Naive thymus-derived CD4-positive, alpha-beta T cell (primary cell): ENCODE measurements around the gene NAA40. TPM values are rescaled to one million over a fixed set of nuclear protein-coding genes. Genes with fewer than 3 reads are reported as not detected.
A peak's percentile ranks its signal among the peaks of the same experiment; 100 is the strongest.

Source experiments
- ATAC-seq: fragments of 150-1000 bp; cut with Tn5 transposase; 2 replicates; pipeline ENCODE4 v1.10.0; 2021; ENCODE audit warnings: mild to moderate bottlenecking, moderate library complexity
- CTCF ChIA-PET: fragments of 350-600 bp; sonication (Branson Sonifier 250); formaldehyde crosslinking; loops from one replicate; lab custom pipeline; 2021; ENCODE audit warnings: antibody characterized with exemption; lab: Charles Lee
- POLR2A ChIA-PET: fragments of 350-600 bp; sonication (Branson Sonifier 250); formaldehyde crosslinking; loops from one replicate; lab custom pipeline; 2021; ENCODE audit warnings: antibody characterized with exemption, inconsistent platforms; lab: Charles Lee
- DNase-seq, 9 donors: peaks; one replicate each; pipeline versions ENCODE4 v3.0.0 to v3.0.0-alpha.2; 2020 to 2022; ENCODE audit warnings: mixed read lengths in 1 of 9
- H3K27ac ChIP-seq: one replicate; pipeline ENCODE4 v1.7.0; 2013; ENCODE audit warnings: mild to moderate bottlenecking, low read depth, low read length, moderate library complexity
- H3K27me3 ChIP-seq, 2 donors: one replicate each; pipeline ENCODE4 v1.7.0; 2013; ENCODE audit warnings: low read length in 2 of 2, mild to moderate bottlenecking in 2 of 2, moderate library complexity in 2 of 2; ENCODE audit not compliant: control insufficient read depth in 2 of 2, insufficient read depth in 2 of 2
- H3K36me3 ChIP-seq, 3 experiments: 1 replicate in 2 of 3; 2 replicates in 1 of 3; pipeline ENCODE4 v1.7.0; 2013; ENCODE audit warnings: low read length in 3 of 3, mild to moderate bottlenecking in 3 of 3, moderate library complexity in 1 of 3; ENCODE audit not compliant: insufficient read depth in 3 of 3, control insufficient read depth in 2 of 3
- H3K4me1 ChIP-seq, 2 donors: one replicate each; pipeline ENCODE4 v1.7.0; 2013; ENCODE audit warnings: low read length in 2 of 2, mild to moderate bottlenecking in 2 of 2, moderate library complexity in 1 of 2; ENCODE audit not compliant: control insufficient read depth in 2 of 2, insufficient read depth in 2 of 2
- H3K4me3 ChIP-seq: 2 replicates; pipeline ENCODE4 v1.7.0; 2013; ENCODE audit warnings: mild to moderate bottlenecking, low read length
- H3K9me3 ChIP-seq, 3 experiments: 1 replicate in 2 of 3; 2 replicates in 1 of 3; pipeline ENCODE4 v1.7.0; 2013; ENCODE audit warnings: low read length in 3 of 3; ENCODE audit not compliant: control insufficient read depth in 2 of 3
- H3K27ac Mint-ChIP-seq, 9 donors: one replicate each; pipeline ENCODE4 v1.8.0; 2020 to 2022; ENCODE audit warnings: mixed read lengths in 9 of 9, mild to moderate bottlenecking in 8 of 9, moderate library complexity in 5 of 9, inconsistent platforms in 2 of 9
- H3K27me3 Mint-ChIP-seq, 5 donors: one replicate each; pipeline ENCODE4 v1.8.0; 2021 to 2022; ENCODE audit warnings: mixed read lengths in 5 of 5, mild to moderate bottlenecking in 1 of 5
- H3K36me3 Mint-ChIP-seq, 5 donors: one replicate each; pipeline ENCODE4 v1.8.0; 2020 to 2022; ENCODE audit warnings: mixed read lengths in 5 of 5, mild to moderate bottlenecking in 3 of 5, inconsistent platforms in 1 of 5
- H3K4me1 Mint-ChIP-seq, 7 donors: one replicate each; pipeline ENCODE4 v1.8.0; 2020 to 2022; ENCODE audit warnings: mixed read lengths in 7 of 7, mild to moderate bottlenecking in 3 of 7, inconsistent platforms in 1 of 7
- H3K4me3 Mint-ChIP-seq, 10 donors: one replicate each; pipeline ENCODE4 v1.8.0; 2020 to 2022; ENCODE audit warnings: mild to moderate bottlenecking in 10 of 10, mixed read lengths in 10 of 10, moderate library complexity in 6 of 10, inconsistent platforms in 2 of 10
- H3K9me3 Mint-ChIP-seq, 11 donors: one replicate each; pipeline ENCODE4 v1.8.0; 2020 to 2022; ENCODE audit warnings: mixed read lengths in 11 of 11, mild to moderate bottlenecking in 4 of 11, inconsistent platforms in 1 of 11, moderate library complexity in 1 of 11
- intact Hi-C, 2 donors: fragments of 100-400 bp; cut with micrococcal nuclease; formaldehyde crosslinking; loops; one replicate each; pipeline ENCODE4 v1.15.1; 2023
- polyA plus RNA-seq, 2 donors: library from polyadenylated mRNA; unstranded; fragments of 300-500 nt; fragmentation: Illumina TruSeq; gene quantifications; one replicate each; pipeline ENCODE4 v1.2.3, GENCODE V29; 2021
- total RNA-seq, 6 experiments: library from RNA in 5 of 6; stranded (reverse) in 5 of 6; gene quantifications; 1 replicate in 5 of 6; 2 replicates in 1 of 6; pipeline ENCODE4 v1.2.3 and lab custom pipeline; 2021 to 2026

The NAA40 gene
- total and polyA plus RNA-seq, 7 experiments from 2014 or later = 5.1 to 39.8 (median 24.4) TPM

GRCh38 chr11:63997801-63998337 lies 59.1 kb downstream of the NAA40 start:
- peak overlapping the region in 1 of 10 donors; percentile 76 for H3K4me3 Mint-ChIP-seq
- CTCF ChIA-PET = interaction anchor here (0.5 kb wide), 1 partner anchor 191 kb away, joined by 4 read pairs; no protein-coding TSS in a partner anchor
- H3K9me3 Mint-ChIP-seq = no peaks in the 10 kb centered on the region
- peaks cover 3 to 36% (median 9%) of the 10 kb centered on the region in 5 donors for H3K36me3 Mint-ChIP-seq
- Histone ChIP-seq H3K27me3 (no peaks in the 10 kb centered on the region), H3K36me3 (peaks cover 5 to 59% (median 8%) of the 10 kb centered on the region in 3 experiments), H3K4me3 (no peak overlapping the region), H3K9me3 (no peaks in the 10 kb centered on the region), H3K4me1 (peaks cover 8 to 15% of the 10 kb centered on the region in 2 donors), H3K27ac (no peak overlapping the region)
- H3K4me1 Mint-ChIP-seq = peaks cover 3 to 27% (median 12%) of the 10 kb centered on the region in 7 donors
- ATAC-seq (no peak), DNase-seq (no peak)
- intact Hi-C loops = no loop called here
- POLR2A ChIA-PET = interaction anchor here (0.8 kb wide), 1 partner anchor 55 kb away, joined by 6 read pairs; no protein-coding TSS in a partner anchor
- H3K27me3 Mint-ChIP-seq = peaks cover 0 to 3% (median 0%) of the 10 kb centered on the region in 5 donors
- H3K27ac Mint-ChIP-seq = no peak overlapping the region

GRCh38 chr11:63998558-63999348 lies 60.0 kb downstream of the NAA40 start:
- intact Hi-C loops = no loop called here
- no peak overlapping the region for H3K27ac Mint-ChIP-seq
- peaks cover 0 to 3% (median 0%) of the 10 kb centered on the region in 5 donors for H3K27me3 Mint-ChIP-seq
- no peaks in the 10 kb centered on the region for H3K27me3 ChIP-seq
- POLR2A ChIA-PET = no interaction called here
- no peaks in the 10 kb centered on the region for H3K9me3 Mint-ChIP-seq
- H3K36me3 Mint-ChIP-seq = peaks cover 0 to 28% (median 9%) of the 10 kb centered on the region in 5 donors
- H3K4me1 ChIP-seq = peaks cover 8 to 15% of the 10 kb centered on the region in 2 donors
- peak; percentile 28 for ATAC-seq
- peaks cover 0 to 22% (median 9%) of the 10 kb centered on the region in 7 donors for H3K4me1 Mint-ChIP-seq
- no peaks in the 10 kb centered on the region for H3K9me3 ChIP-seq
- peak overlapping the region in 4 of 10 donors; percentile 14 to 76 (median 41) for H3K4me3 Mint-ChIP-seq
- peaks cover 5 to 53% (median 8%) of the 10 kb centered on the region in 3 experiments for H3K36me3 ChIP-seq
- CTCF ChIA-PET = interaction anchor here (1.0 to 4.2 kb wide), 4 partner anchors 34 to 162 kb away, joined by 3 to 25 read pairs (median 6); no protein-coding TSS in a partner anchor
- no peak overlapping the region for H3K4me3 ChIP-seq
- H3K27ac ChIP-seq = no peak overlapping the region
- peak in 1 of 9 donors; percentile 28 for DNase-seq

- Histone ChIP-seq H3K4me3 (peak overlapping the region; percentile 20), H3K27ac (no peak overlapping the region), H3K9me3 (no peaks in the 10 kb centered on the region), H3K27me3 (no peaks in the 10 kb centered on the region), H3K4me1 (peaks cover 8 to 15% of the 10 kb centered on the region in 2 donors), H3K36me3 (peaks cover 5 to 46% (median 8%) of the 10 kb centered on the region in 3 experiments)
- Mint-ChIP-seq H3K27me3 (peaks cover 0 to 3% (median 0%) of the 10 kb centered on the region in 5 donors), H3K27ac (no peak overlapping the region), H3K4me3 (peak overlapping the region in 6 of 10 donors; percentile 12 to 76 (median 50)), H3K9me3 (no peaks in the 10 kb centered on the region), H3K36me3 (peaks cover 0 to 24% (median 6%) of the 10 kb centered on the region in 5 donors), H3K4me1 (peaks cover 0 to 18% (median 9%) of the 10 kb centered on the region in 7 donors)
- ATAC-seq = peak; percentile 67
- CTCF ChIA-PET = interaction anchor here (0.6 to 4.2 kb wide), 13 partner anchors 12 to 827 kb away, joined by 3 to 25 read pairs (median 4); partner anchors contain the start of gene CATSPERZ
- peak in 8 of 9 donors; percentile 34 to 62 (median 45) for DNase-seq
- POLR2A ChIA-PET = interaction anchor here (0.9 to 1.0 kb wide), 2 partner anchors 12 to 242 kb away, joined by 3 to 4 read pairs; partner anchors contain the start of gene FKBP2
- intact Hi-C loops = loop anchor here (1.0 to 5.0 kb wide), 5 partner anchors 25 to 303 kb away; partner anchors contain the start of genes CATSPERZ (in 1 of the 2) and COX8A (in 1 of the 2)
Measured at GRCh38 chr11:63999349-64000025, 60.7 kb downstream of the NAA40 start.

- Histone ChIP-seq H3K4me3 (peak overlapping the region; percentile 41), H3K27me3 (no peaks in the 10 kb centered on the region), H3K4me1 (peaks cover 8 to 15% of the 10 kb centered on the region in 2 donors), H3K27ac (peak overlapping the region; percentile 16), H3K9me3 (no peaks in the 10 kb centered on the region), H3K36me3 (peaks cover 5 to 39% (median 8%) of the 10 kb centered on the region in 3 experiments)
- H3K27me3 Mint-ChIP-seq = peaks cover 0 to 3% (median 0%) of the 10 kb centered on the region in 5 donors
- ChIA-PET CTCF (interaction anchor here (0.6 to 4.2 kb wide), 16 partner anchors 10 to 826 kb away, joined by 3 to 25 read pairs (median 4); partner anchors contain the start of gene CATSPERZ), POLR2A (interaction anchor here (0.9 to 1.0 kb wide), 2 partner anchors 13 to 241 kb away, joined by 3 to 4 read pairs; partner anchors contain the start of gene FKBP2)
- H3K4me3 Mint-ChIP-seq = peak overlapping the region in 7 of 10 donors; percentile 14 to 76 (median 45)
- ATAC-seq (peak; percentile 88), DNase-seq (peak; percentile 59 to 82 (median 75))
- peaks cover 0 to 16% (median 9%) of the 10 kb centered on the region in 7 donors for H3K4me1 Mint-ChIP-seq
- no peak overlapping the region for H3K27ac Mint-ChIP-seq
- intact Hi-C loops = loop anchor here (1.0 to 5.0 kb wide), 5 partner anchors 26 to 302 kb away; partner anchors contain the start of genes CATSPERZ (in 1 of the 2) and COX8A (in 1 of the 2)
- H3K9me3 Mint-ChIP-seq = no peaks in the 10 kb centered on the region
- H3K36me3 Mint-ChIP-seq = peaks cover 0 to 17% (median 4%) of the 10 kb centered on the region in 5 donors
Measured at GRCh38 chr11:64000026-64000739, 61.4 kb downstream of the NAA40 start.

- DNase-seq (no peak), ATAC-seq (no peak)
- H3K4me3 Mint-ChIP-seq = peak overlapping the region in 7 of 10 donors; percentile 40 to 76 (median 56)
- Histone ChIP-seq H3K27me3 (no peaks in the 10 kb centered on the region), H3K9me3 (no peaks in the 10 kb centered on the region), H3K4me3 (no peak overlapping the region), H3K27ac (peak overlapping the region; percentile 16), H3K4me1 (peaks cover 8 to 15% of the 10 kb centered on the region in 2 donors), H3K36me3 (peaks cover 5 to 32% (median 8%) of the 10 kb centered on the region in 3 experiments)
- ChIA-PET POLR2A (interaction anchor here (0.6 to 0.8 kb wide), 2 partner anchors 15 to 1272 kb away, joined by 3 read pairs; partner anchors contain the start of gene OTUB1), CTCF (interaction anchor here (1.0 to 4.2 kb wide), 12 partner anchors 11 to 303 kb away, joined by 3 to 25 read pairs (median 4); partner anchors contain the start of gene CATSPERZ)
- intact Hi-C loops = loop anchor here (1.0 to 5.0 kb wide), 5 partner anchors 27 to 301 kb away; partner anchors contain the start of genes CATSPERZ (in 1 of the 2) and COX8A (in 1 of the 2)
- no peaks in the 10 kb centered on the region for H3K9me3 Mint-ChIP-seq
- H3K4me1 Mint-ChIP-seq = peaks cover 0 to 16% (median 9%) of the 10 kb centered on the region in 7 donors
- peaks cover 0 to 14% (median 4%) of the 10 kb centered on the region in 5 donors for H3K36me3 Mint-ChIP-seq
- H3K27me3 Mint-ChIP-seq = peaks cover 0 to 7% (median 2%) of the 10 kb centered on the region in 5 donors
- H3K27ac Mint-ChIP-seq = peak overlapping the region in 1 of 9 donors; percentile 29
Measured at GRCh38 chr11:64000740-64001483, 62.1 kb downstream of the NAA40 start.
